ENCODE data around the gene CEACAM16. TPM values are rescaled to one million over a fixed set of nuclear protein-coding genes. Genes with fewer than 3 reads are reported as not detected.

Gene CEACAM16
- total and polyA plus RNA-seq, 9 of the 15 experiments (the other 6 are each of a cell fraction or from before 2014, with no cell fraction given), result not detected

- TF ChIP-seq MYNN (IDR thresholded peaks at IDR 0.05), result no peak
- TF ChIP-seq MYNN (CRISPR knock-in tag; IDR thresholded peaks at IDR 0.05), result no peak
- TF ChIP-seq ZNF280B (CRISPR knock-in tag; IDR thresholded peaks at IDR 0.05), result no peak
- TF ChIP-seq NEUROD1 (IDR thresholded peaks at IDR 0.05; ENCODE audit: borderline replicate concordance, low read depth, low read length, partially characterized antibody), result no peak
- TF ChIP-seq FOXP4 (CRISPR knock-in tag; IDR thresholded peaks at IDR 0.05; ENCODE audit: borderline replicate concordance), result no peak
- peak; percentile 97 to 99 for TF ChIP-seq MAZ (CRISPR knock-in tag; conservative IDR thresholded peaks at IDR 0.05 in 1 of 2, IDR thresholded peaks at IDR 0.05 in 1 of 2)
- TF ChIP-seq MAFK (IDR thresholded peaks at IDR 0.05; ENCODE audit: low read length), result peak; percentile 33; the same call in 1 of the 2 replicates
- TF ChIP-seq NBN (IDR thresholded peaks at IDR 0.05; ENCODE audit: low read depth), result no peak
- TF ChIP-seq FOXP1 (CRISPR knock-in tag; IDR thresholded peaks at IDR 0.05), result no peak
- TF ChIP-seq ZNF77 (CRISPR knock-in tag; IDR thresholded peaks at IDR 0.05), result no peak
- no peak for TF ChIP-seq ZFP1 (CRISPR knock-in tag; IDR thresholded peaks at IDR 0.05)
- TF ChIP-seq HCFC1 (IDR thresholded peaks at IDR 0.05; ENCODE audit: low read depth, low read length), result no peak
- no peak for TF ChIP-seq ATF6 (CRISPR knock-in tag; IDR thresholded peaks at IDR 0.05)
- TF ChIP-seq ATF7 (IDR thresholded peaks at IDR 0.05), result peak; percentile 55; the same call in 1 of the 2 replicates
- TF ChIP-seq NCOA4 (IDR thresholded peaks at IDR 0.05; ENCODE audit: partially characterized antibody), result no peak
- TF ChIP-seq MTA3 (IDR thresholded peaks at IDR 0.05; ENCODE audit: borderline replicate concordance), result no peak; the same call in 1 of the 2 replicates
- TF ChIP-seq GABPA (tag; conservative IDR thresholded peaks at IDR 0.05; ENCODE audit: low read depth), result no peak
- TF ChIP-seq ZNF780A (CRISPR knock-in tag; IDR thresholded peaks at IDR 0.05), result no peak
These were observed 48.2 kb downstream of the CEACAM16 start (continued) for GRCh38 chr19:44746946-44747738.
